Nephron (organoid): ENCODE measurements around the gene KCNAB1.

Source experiments
- H3K27ac Mint-ChIP-seq, 3 experiments: 2 replicates each; pipeline ENCODE4 v1.8.0; 2020; ENCODE audit warnings: mixed read lengths in 3 of 3, mild to moderate bottlenecking in 2 of 3, moderate library complexity in 1 of 3
- H3K27me3 Mint-ChIP-seq: 2 replicates; pipeline ENCODE4 v1.8.0; 2021; ENCODE audit warnings: low read depth, mild to moderate bottlenecking, moderate library complexity, mixed read lengths
- H3K36me3 Mint-ChIP-seq: 2 replicates; pipeline ENCODE4 v1.8.0; 2020; ENCODE audit warnings: low read depth, mixed read lengths
- H3K4me1 Mint-ChIP-seq: 2 replicates; pipeline ENCODE4 v1.8.0; 2020; ENCODE audit warnings: mixed read lengths
- H3K4me3 Mint-ChIP-seq, 3 experiments: 2 replicates each; pipeline ENCODE4 v1.8.0; 2020; ENCODE audit warnings: mild to moderate bottlenecking in 3 of 3, mixed read lengths in 3 of 3, moderate library complexity in 2 of 3
- H3K9me3 Mint-ChIP-seq: 2 replicates; pipeline ENCODE4 v1.8.0; 2020; ENCODE audit warnings: mixed read lengths
- CTCF ChIP-seq, 3 experiments: fragments of 200-600 bp; sonication (generic); IDR thresholded peaks; one replicate each; pipeline ENCODE4 v1.5.0; 2021; ENCODE audit warnings: antibody characterized with exemption in 3 of 3; ENCODE audit not compliant: unreplicated experiment in 3 of 3

KCNAB1 gene

DNA sequence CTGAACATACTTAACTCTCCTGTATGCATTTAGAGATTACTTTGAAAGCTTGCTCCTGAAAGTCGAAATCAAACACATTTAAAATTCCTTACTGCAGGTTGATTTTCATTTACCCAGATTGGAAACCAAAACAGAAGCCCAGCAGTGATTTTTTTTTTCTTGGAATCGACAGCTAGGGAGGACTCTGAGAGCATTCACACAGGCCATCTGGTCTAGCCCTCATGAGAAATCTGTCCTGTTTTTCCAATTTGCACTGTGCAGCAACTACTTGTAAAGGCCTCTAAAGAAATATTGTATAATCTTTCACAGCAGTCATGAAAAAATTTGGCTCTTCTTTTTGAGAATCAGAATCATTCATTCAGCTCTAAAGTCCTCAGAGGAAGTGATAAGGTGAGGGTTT, 179.2 kb downstream of the KCNAB1 start:
- Mint-ChIP-seq H3K27me3 (no peaks in the 10 kb centered on the region), H3K27ac (no peak overlapping the region), H3K9me3 (no peaks in the 10 kb centered on the region), H3K4me1 (peaks cover 4% of the 10 kb centered on the region), H3K4me3 (no peak overlapping the region), H3K36me3 (no peaks in the 10 kb centered on the region)
- no peak for TF ChIP-seq CTCF (IDR thresholded peaks at IDR 0.05; ENCODE audit: unreplicated experiment in 3 of 3)

GRCh38 chr3:156300371-156300770, 180.0 kb downstream of the KCNAB1 start:
- Mint-ChIP-seq H3K4me3 (no peak overlapping the region), H3K9me3 (no peaks in the 10 kb centered on the region), H3K36me3 (no peaks in the 10 kb centered on the region), H3K27ac (no peak overlapping the region), H3K27me3 (no peaks in the 10 kb centered on the region), H3K4me1 (peaks cover 4% of the 10 kb centered on the region)
- no peak for TF ChIP-seq CTCF (IDR thresholded peaks at IDR 0.05; ENCODE audit: unreplicated experiment in 3 of 3)

DNA sequence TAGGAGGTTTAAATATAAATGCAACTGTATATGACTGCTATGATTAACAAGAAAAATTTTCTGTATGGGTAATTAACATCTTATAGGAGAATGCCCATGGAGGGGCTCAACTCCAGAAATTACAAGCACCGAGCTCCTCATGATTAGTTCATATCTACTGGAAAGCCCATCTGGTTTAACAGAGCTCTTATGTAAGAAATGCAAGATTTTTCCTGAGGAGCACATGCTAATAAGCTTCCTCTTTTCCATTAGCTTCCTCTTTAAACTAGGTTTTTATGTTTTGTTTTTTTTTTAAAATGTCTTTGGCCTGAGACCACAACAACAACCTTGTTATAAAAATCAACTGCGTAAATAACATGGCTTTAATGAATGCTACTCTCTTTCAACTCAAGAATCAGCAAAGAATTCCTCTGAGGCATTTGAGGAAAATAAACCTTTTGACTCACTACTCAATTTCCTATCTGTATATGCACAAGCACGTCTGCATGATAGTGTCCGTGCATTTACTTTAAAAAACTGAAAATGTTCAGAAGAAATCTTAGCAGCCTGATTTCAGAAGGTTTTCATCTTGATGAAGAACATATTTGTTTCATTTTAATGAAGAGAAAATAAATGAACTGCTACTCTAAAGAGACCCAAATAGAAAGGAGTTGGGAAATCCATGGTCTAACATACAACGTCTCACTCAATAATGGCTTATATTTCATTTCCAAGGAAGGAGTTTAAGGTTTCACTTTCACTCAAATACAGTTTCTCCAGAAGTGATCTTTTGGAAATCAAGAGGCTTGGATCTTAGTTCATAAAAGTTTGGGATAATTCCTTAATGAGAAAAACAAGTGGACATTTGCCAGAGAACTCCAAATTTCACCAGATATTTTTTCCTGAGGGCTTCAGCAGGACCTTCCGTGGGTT, 180.8 kb downstream of the KCNAB1 start:
- no peaks in the 10 kb centered on the region for H3K27me3 Mint-ChIP-seq
- peaks cover 4% of the 10 kb centered on the region for H3K4me1 Mint-ChIP-seq
- no peak for TF ChIP-seq CTCF (IDR thresholded peaks at IDR 0.05; ENCODE audit: unreplicated experiment in 3 of 3)
- H3K9me3 Mint-ChIP-seq, result no peaks in the 10 kb centered on the region
- H3K27ac Mint-ChIP-seq, result peak overlapping the region in 1 of 3 experiments; percentile 51
- H3K4me3 Mint-ChIP-seq, result no peak overlapping the region
- no peaks in the 10 kb centered on the region for H3K36me3 Mint-ChIP-seq

DNA sequence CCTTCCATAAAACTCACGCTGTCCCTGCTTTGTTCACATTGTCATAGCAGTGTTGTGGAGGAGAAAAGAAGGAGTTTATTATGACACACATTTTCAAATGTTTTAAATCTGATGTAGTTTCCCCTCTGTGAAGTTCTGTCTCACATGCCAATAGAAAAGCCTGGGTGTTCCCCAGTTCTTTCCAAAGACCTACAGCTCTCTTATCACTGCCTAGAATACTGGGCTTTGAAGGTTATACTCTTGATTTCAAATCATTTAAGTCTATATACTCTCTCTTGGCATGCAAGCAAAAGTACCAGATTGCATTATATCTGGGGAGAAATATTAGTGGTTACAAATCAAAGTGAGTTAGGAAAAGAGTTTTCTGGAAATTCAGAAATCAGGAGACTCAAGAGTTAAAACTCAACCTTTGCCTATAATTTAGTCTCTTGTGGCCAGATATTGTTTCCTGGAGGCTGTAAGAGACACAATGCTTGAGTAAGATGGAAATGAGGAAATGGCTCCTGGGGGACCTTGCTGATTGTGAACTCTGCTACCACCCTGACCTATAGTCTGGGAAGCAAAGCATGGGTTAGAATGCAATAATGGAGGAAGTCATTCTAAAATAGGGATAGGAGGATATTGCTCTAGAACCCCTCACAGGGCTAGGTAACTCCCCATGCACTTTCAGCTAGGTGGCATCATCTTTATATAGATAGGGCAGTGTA, 182.8 kb downstream of the KCNAB1 start:
- H3K4me3 Mint-ChIP-seq, result no peak overlapping the region
- TF ChIP-seq CTCF (IDR thresholded peaks at IDR 0.05; ENCODE audit: unreplicated experiment in 3 of 3), result no peak
- no peaks in the 10 kb centered on the region for H3K27me3 Mint-ChIP-seq
- H3K9me3 Mint-ChIP-seq, result no peaks in the 10 kb centered on the region
- H3K27ac Mint-ChIP-seq, result no peak overlapping the region
- H3K4me1 Mint-ChIP-seq, result peaks cover 14% of the 10 kb centered on the region
- no peaks in the 10 kb centered on the region for H3K36me3 Mint-ChIP-seq

- no peaks in the 10 kb centered on the region for H3K36me3 Mint-ChIP-seq
- no peaks in the 10 kb centered on the region for H3K27me3 Mint-ChIP-seq
- TF ChIP-seq CTCF (IDR thresholded peaks at IDR 0.05; ENCODE audit: unreplicated experiment in 3 of 3), result no peak
- no peak overlapping the region for H3K27ac Mint-ChIP-seq
- H3K9me3 Mint-ChIP-seq, result no peaks in the 10 kb centered on the region
- no peak overlapping the region for H3K4me3 Mint-ChIP-seq
- peaks cover 17% of the 10 kb centered on the region for H3K4me1 Mint-ChIP-seq
These were observed 184.0 kb downstream of the KCNAB1 start for GRCh38 chr3:156304406-156304805.
